GM21423 (cell line): ENCODE results near the gene ADGRG3.

Experiments used
- ATAC-seq: cut with Tn5 transposase; IDR thresholded peaks from one replicate; pipeline ENCODE4 v1.9.1; 2021; ENCODE audit warnings: mild to moderate bottlenecking, moderate library complexity; ENCODE audit not compliant: unreplicated experiment

Gene ADGRG3

DNA sequence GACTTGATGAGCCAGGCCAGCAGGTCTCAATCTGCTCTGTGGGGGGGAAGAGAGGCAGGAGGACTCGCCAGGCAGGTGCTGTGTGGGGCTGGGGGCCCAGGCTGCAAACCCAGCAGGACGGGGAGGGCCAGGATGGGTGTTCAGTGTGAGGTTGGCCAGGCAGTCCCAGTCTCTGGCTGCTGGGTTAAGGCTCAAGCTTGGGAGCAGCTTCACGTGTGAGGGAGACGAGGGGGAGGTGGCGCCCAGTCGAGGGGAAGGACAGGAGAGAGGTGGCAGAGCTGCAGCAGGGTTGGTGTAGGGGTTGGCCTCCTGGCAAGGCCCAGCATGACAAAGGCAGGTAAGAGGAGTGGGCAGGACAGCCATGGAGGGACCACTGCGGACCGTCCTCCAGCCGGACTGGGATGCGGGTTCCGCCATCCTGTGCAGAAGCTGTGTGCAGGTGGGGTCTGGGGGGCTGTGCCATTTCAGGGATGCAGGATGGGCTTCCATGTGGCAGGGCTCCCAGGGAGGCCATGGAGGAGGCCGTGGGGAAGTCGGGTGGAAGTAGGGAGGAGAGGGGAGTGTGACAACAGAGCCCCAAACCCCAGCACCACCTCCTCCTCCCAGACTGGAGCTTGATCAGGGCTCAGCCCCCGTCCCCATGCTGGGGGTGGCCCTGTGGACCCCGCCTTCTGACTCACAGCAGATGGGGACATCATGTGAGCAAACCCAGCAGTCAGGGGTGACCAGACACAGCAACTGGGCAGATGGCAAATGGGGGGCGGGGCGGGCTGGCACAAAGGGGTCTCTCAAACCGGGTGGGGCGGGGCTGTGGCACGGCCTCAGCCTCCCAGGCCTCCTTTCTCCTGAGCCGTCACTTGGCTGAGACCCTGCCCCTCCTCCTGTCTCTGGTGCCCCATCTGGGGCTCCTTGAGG lies 36.9 kb upstream of the ADGRG3 start:
- no peak for ATAC-seq

DNA sequence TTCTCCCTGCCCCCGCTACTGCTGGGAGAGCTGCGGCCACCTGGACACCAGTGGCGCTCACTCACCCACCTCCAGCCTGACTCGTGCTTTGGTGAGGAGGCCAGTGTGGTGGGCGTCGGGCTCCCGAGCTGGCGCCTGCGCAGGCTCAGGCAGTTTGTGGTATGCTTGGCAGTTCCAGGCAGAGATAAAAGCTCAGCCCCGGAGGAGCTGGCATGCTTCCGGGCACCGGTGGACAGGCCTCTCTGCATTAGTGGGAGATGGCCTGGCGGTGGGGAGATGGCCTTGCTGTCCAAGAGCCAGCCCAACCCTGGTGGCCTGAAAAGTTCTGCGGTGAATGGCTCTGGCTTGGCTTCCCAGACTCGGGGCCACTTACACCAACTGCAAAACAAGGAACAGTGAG lies 35.5 kb upstream of the ADGRG3 start:
- ATAC-seq = no peak

DNA sequence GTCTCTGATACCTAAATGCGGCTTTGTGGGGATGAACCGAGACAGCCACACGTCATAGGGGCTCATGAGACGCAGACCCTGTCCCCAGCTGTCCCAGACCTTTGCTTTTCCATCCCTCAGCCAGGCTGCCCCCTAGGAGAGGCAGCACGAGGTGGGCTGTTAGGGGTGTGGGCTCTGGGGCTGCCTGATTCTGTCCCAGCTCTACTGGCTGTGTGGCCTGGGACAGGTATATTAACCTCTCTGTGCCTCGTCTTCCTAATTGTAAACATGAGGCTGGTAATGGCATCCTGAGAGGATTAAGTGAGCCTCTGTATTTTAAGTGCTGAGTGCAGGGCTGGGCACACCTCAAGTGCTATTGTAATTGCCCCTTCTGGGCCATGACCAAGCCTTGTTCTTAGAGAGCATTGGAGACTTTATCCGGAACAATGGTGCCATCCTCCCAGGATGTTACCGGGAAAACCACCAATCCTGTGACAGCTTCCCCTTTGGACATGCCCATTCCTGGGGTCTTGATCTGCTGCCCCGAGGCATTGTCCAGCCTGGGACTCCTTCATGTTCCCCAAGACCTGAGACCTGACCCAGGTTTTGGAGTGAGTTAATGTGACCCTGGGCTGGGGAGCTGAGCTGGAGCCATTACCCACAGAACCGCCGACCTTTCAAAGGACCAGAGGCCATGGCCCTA lies 34.6 kb upstream of the ADGRG3 start:
- ATAC-seq = no peak

DNA sequence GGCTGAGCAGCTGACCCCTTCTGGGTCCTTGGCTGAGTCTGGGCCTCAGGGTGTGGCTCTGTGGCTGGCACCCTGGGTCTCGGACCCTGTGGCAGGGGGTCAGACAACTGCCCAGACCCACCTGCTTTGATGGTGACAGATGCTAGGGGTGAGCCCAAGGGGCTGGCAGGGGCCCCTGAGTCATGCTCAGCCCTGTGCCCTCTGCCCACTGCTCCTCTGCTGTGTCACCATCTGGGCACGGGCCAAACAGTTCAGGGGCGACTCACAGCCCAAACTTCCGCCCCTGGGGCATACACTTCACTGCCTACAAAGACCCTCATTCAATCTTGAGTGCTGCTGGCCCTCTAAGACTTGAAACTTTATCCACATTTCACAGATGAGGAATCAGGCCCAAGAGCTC lies 33.9 kb upstream of the ADGRG3 start:
- no peak for ATAC-seq

DNA sequence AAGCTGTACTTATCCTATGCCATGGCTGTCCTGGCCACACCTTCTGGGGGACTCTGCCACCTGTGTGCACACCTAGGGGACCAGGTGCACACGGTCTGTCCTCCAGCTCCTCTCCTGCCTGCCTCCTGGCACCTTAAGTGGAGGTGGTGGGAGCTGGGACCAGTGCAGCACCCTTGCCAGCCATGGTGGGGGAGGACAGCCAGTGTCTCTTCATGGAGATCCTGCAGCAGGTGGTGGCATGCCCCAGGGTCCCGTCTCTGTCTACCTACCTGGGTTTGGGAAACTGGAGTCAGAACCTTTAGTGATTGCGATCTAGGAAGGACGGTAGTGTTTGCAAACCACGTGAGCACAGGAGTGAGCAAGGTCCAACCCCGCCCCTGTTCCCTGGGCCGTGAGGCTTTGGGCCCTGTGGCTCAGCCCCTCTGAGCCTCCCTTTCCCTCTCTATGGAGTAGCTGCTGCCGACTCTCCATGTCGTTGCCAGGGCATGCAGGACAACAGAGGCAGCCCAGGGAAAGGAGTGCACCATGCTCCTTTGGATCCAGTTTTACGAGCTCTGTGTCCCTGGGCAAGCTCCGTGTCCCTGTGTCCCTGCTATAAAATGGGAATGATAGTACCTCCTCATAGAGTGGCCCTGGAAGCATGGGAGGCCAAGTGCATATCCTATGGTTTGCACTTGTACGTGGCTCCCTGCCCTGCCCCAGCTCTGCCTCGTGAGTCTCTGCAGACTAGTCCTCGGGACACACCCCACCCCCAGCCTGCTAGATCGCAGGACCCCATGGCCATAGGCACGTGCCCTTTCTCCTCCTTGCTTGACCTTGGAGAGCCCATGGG lies 32.6 kb upstream of the ADGRG3 start:
- ATAC-seq = no peak

DNA sequence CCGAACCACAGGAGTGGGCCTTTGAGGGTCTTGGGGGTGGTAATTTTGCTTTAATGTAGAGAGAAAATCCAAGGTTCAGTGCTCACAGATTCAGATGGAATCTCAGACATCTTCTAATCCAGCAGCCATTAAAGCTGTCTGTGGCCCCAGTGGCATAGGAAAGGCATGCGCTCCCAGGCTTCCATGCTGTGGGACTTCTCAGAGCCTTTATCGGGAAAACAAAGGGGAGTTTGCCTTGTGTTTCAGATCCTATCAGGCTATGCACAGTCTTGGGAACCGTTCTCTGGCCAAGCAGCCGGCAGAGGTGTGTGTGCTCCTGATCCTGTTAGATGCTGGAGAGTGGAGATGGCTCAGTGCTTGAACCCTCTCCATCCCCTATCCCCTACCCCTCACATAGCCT lies 31.9 kb upstream of the ADGRG3 start:
- no peak for ATAC-seq

DNA sequence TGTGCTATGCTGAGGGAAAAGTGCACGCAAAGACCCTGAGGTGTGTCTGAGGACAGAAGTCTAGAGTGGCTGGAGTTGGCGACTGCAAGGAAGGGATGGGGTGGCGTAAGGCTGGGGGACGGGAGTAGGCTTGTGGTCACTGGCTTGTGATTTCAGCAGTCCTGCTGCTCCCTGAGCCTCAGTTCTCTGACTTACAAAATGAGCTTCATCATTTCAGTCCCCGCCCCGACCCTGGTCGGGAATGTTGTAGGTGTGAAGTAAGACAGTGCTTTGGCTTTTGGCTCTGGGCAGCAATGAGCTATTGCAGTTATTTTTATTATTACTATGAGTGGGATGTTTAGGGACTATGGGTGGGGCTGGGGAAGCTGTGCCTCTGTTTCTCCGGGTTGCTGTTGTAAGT lies 31.1 kb upstream of the ADGRG3 start:
- no peak for ATAC-seq

DNA sequence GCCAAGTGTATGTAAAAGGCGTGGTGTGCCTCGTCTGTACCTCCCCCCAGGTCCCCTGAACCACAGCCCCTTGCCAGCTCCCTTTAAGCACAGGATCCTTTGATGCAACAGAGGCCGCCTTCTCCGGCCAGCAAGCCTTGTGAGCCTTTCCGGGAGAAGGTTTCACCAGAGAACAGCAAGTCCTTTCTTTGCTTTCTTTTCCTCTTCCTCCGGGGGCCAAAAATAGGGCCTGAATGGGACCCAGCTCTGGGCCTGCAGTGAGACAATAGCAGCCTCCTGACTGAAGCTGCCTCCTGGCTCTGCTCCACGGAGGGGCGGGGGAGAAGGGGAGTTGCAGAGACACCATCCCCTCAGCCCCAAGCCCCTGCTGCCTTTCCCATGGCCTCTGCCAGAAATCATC lies 30.7 kb upstream of the ADGRG3 start:
- ATAC-seq = no peak

DNA sequence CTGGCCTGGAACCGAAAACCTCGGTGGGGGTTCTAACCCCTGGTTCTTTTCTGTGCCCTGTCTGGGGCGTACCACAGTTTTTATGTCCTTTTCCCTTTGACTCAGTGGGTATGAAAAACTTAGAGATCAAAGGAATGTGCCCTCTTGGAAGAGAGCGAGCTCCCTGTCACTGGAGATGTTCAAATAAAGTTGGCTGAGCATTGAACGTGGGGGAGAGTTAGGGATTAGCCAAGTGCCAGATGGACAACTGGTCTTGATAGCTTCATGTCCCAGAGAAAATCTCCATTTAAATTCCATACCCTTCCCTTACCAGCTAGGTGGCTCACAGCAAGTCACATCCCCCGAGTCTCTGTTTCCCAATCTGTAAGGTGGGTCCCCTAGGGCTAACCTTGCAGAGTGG lies 30.1 kb upstream of the ADGRG3 start:
- no peak for ATAC-seq

DNA sequence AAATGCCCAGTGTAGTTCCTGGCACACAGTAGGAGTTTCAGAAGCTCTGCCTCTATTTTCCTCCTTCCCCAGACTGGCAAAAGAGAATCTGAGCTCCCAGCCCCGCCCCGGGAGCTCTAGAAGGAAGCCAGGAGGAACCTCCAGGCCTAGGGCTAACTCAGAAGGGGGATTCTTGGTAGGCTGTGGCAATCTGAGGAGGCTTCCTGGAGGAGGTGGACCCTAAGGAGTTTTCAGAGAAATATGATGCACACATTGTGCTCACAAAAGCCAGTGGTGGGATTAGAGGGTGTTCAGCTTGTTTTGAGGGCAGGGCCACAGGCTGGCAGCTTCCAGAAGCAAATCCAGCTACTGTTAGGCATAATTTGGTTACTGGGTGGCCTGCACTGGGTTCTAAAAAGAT lies 29.7 kb upstream of the ADGRG3 start:
- no peak for ATAC-seq

DNA sequence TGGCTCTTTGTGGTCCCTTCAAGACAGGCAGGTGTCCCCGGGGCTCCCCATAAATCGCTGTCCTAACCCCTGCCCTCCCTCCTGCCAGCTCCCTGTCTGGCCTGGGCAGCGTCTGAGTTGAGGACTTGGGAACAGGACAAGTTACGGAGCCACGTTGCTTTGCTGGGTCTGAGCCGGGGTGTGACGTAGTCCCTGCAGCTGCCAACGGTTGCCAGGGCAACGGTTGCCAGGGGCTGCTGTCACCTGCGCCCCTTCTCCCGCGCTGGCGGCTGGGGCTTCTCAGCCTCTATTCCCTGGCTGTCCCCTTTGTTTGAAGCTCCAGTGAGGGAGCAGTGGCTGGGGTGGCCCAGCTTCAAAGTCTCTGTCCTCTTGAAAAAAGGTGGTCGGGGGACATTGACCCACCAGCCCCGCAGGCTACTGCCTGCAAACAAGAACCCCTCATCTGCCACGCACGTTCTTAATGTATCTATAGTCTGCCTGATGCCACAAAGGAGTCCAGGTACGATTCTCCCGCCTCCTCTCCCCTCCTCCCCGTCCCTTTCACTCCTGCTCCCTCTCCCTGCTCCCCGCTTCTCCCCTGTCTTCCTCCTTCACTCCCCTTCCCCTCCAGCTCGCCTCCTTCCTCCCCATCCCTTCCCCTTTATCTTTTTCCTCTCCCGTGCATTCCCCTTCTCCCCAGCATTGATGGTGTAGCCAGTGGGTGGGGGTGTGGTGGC lies 28.8 kb upstream of the ADGRG3 start:
- ATAC-seq = no peak

DNA sequence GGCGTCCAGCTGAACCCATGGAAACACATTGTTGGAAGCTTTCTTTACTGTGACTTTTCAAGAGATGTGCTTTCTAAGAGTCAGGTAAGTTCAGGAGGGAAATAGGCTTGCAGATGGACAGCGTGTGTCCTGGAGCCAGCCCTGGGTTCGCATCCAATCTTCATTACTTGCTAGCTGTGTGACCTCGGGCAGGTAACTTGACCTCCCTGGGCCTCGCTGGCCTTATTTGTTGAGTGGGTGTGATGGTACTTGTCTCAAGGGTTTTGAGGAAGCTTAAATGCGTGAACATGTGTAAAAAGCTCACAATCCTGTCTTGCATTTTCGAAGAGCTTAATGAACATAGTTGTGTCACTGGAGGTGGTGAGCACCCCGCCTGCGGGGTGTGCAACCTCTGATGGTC lies 27.9 kb upstream of the ADGRG3 start:
- no peak for ATAC-seq

DNA sequence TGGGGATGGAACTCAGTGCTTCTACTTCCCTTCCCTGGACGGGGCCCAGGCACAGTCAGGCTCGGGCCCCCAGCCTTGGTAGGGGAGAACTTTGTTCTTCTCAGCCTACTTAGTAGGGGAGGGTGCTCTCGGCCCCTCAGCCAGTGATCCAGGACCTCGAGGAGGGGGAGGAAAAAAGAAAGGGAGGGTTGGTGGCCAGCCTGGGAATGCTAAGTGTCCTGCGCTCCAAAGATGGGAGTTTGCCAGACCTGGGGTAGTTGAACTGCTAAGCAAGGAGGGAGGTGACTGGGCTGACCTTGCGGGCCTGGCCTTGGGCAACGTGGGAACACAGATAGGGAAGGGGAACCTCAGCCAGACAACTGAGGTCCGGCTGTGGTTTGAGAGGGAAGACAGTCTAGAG lies 27.5 kb upstream of the ADGRG3 start:
- ATAC-seq = no peak

DNA sequence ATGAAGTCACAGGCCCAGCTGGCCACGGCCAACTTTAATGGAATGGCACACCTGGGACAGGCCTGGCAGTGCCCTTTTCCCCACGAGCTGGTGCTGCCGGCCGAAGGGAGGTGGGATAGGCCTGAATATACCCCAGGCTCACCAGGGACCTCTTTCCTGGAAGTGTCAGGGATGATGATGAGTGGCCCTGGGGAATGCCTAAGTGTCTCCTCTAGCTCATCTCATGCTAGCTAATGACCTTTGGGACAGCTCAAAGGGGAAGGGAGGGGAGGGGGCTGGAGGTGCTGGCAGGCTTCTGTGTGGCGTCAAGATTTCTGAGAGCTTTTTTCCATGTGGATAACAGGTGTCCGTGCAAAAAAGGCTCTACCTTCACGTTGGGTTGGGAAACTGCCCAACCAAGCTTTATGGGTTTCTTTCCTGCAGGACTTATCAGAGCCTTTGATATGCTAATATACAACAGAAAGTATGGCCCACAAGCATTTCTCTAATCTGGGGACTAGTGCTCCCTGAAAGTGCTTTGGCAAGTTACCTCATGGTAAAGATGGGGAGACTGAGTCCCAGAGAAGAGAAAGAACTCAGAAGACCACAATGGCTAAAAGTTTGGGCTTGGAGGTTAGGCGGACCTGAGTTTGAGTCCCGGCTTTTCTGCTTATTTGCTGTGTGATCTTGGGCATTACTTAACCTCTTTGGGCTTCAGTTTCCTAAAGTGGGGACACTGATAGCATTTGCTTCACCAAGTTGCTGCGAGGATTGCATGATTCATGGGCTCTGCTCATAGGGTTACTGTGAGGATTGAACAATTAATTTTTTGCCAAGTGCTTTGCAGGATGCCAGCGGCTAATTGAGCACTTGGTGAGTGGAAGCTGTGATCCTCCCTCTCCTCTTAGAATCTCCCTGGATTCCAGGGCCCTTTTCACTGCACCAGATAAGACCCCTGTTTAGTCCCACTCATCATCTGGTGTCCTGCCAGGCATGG lies 25.7 kb upstream of the ADGRG3 start:
- no peak for ATAC-seq

DNA sequence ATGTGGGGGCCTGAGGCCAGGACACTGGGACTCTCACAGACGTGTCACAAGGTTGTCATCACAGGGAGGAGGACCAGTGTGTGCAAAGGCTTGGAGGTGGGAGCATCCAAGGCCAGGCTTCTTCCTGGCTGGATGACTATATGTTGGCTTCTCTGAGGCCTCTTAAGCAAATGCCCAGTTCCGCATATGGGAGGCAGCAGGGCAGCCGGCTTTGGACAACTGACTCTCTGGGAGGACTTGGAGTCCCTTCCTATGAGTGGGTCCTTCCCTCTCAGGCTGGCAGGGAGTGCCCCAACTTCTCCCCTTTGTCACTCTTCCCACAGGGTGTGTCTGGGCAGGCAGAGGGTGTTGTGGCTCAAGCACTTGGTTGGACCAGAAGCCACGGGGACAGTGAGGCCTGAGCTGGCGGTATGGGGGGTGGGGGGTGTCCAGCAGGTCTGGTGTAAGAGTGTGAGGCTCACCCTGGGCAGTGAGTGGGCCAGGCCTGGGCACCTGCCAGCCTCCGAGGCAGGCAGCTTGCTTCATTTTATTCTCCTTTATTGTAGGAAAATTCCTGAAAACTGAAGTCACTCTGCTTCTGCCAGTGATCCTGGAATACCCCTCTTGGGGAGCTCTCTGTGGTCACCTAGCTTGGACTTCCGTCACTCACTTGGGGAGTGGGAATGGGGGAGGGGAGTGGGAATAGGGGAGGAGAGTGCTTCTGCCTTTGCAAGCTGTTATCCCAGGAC lies 24.8 kb upstream of the ADGRG3 start:
- ATAC-seq = no peak

DNA sequence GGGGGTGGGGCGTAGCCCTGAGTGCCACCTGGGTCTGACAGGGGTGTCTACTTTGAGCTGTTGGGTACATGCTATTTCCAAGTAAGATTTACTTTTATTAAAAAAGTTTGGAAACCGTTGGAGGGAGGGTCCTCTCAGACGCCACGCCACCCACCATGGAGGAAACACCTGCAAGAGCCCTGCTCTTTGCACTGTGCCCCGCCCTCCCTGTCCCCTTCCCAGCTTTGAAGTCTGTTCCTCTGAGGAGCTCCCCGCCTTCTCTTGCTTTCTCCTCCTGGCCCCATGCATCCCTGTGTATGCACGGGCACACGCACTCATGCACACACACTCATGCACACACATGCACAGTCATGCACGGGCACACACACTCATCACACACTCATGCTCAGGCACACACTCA lies 24.2 kb upstream of the ADGRG3 start:
- ATAC-seq = no peak

DNA sequence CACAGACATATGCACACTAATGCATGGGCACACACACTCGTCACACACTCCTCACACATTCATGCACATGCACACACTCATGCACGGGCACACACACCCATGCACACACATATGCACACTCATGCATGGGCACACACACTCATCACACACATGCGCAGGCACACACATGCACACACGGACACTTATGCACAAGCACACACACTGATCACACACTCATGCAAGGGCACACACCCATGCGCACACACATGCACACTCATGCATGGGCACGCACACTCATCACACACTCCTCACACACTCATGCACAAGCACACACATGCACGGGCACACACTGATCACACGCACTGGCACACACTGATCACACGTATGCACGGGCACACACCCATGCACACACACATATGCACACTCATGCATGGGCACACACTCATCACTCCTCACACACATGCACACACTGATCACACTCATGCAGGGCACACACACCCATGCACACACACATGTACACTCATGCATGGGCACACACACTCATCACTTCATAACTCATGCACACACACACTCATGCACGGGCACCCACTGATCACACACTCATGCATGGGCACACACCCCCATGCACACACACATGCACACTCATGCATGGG lies 23.6 kb upstream of the ADGRG3 start:
- ATAC-seq = no peak

DNA sequence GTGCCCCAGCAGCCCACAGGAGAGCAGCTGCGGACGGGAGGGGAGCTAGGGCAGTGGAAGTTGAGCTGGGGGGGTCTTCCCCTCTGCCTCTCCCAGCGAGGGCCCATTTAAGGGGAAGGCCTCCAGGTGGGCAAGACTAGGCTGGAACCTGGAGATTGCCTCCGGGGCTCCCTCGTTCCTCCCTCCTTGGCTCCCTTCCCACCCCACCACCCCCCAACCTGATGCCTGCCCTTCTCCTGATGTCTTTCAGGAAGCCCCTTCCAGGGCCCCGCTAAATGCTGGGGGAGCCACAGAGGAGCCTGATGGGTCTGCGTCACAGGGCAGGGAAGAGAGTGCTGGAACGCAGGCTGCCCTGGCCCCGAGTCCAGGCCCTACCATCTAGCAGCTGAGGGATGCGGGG lies 22.9 kb upstream of the ADGRG3 start:
- ATAC-seq = no peak
